Stimulated activated CD8-positive, alpha-beta memory T cell treated with anti-CD3 and anti-CD28 coated beads, Interleukin-4, amount 100 ng/mL, for 1 hour (primary cell): ENCODE results near the gene CMTM4.
"Not testable (repeated sequence)": the region's sequence is repeated elsewhere in the genome, so short reads cannot be mapped to it uniquely, and the experiment has no call there.

ENCODE experiments used
- DNase-seq, 2 donors: peaks; one replicate each; pipeline ENCODE4 v3.0.0-alpha.2; 2020; ENCODE audit warnings: low read depth in 2 of 2, low spot score in 1 of 2

Gene CMTM4

GRCh38 chr16:66705790-66706505 lies 9.4 kb upstream of the CMTM4 start:
- DNase-seq = no peak

GRCh38 chr16:66703406-66704215 lies 7.1 kb upstream of the CMTM4 start:
- no peak for DNase-seq

GRCh38 chr16:66701516-66701915 lies 5.0 kb upstream of the CMTM4 start:
- no peak for DNase-seq

GRCh38 chr16:66701026-66701425 lies 4.5 kb upstream of the CMTM4 start:
- DNase-seq = no peak

- no peak for DNase-seq
These were observed 3.4 kb upstream of the CMTM4 start for GRCh38 chr16:66699898-66700297.

- no peak for DNase-seq
These were observed 1.5 kb upstream of the CMTM4 start for GRCh38 chr16:66698046-66698445.

- no peak for DNase-seq
These were observed 441 bp downstream of the CMTM4 start for GRCh38 chr16:66695935-66696668.

- DNase-seq = no peak
These were observed 1.0 kb downstream of the CMTM4 start for GRCh38 chr16:66695471-66695934.

- no peak for DNase-seq
These were observed 3.4 kb downstream of the CMTM4 start for GRCh38 chr16:66693149-66693548.

- DNase-seq = no peak
These were observed 4.2 kb downstream of the CMTM4 start for GRCh38 chr16:66692341-66692740.

- DNase-seq = no peak
These were observed 5.3 kb downstream of the CMTM4 start for GRCh38 chr16:66691234-66691633.

- no peak for DNase-seq
These were observed 6.3 kb downstream of the CMTM4 start for GRCh38 chr16:66690106-66690847.

GRCh38 chr16:66689282-66689681 lies 7.3 kb downstream of the CMTM4 start:
- DNase-seq = no peak

- no peak for DNase-seq
These were observed 8.5 kb downstream of the CMTM4 start for GRCh38 chr16:66687906-66688625.

GRCh38 chr16:66685501-66686115 lies 10.9 kb downstream of the CMTM4 start:
- not testable (repeated sequence) for DNase-seq

- no peak for DNase-seq
These were observed 14.3 kb downstream of the CMTM4 start for GRCh38 chr16:66682271-66682670.

GRCh38 chr16:66681676-66682075 lies 14.9 kb downstream of the CMTM4 start:
- no peak for DNase-seq

GRCh38 chr16:66678337-66678736 lies 18.2 kb downstream of the CMTM4 start:
- no peak for DNase-seq

- no peak for DNase-seq
These were observed 18.7 kb downstream of the CMTM4 start for GRCh38 chr16:66677836-66678235.

- no peak for DNase-seq
These were observed 19.4 kb downstream of the CMTM4 start for GRCh38 chr16:66677179-66677578.
